Measurements from ENCODE around the gene SLC25A41.

DNA sequence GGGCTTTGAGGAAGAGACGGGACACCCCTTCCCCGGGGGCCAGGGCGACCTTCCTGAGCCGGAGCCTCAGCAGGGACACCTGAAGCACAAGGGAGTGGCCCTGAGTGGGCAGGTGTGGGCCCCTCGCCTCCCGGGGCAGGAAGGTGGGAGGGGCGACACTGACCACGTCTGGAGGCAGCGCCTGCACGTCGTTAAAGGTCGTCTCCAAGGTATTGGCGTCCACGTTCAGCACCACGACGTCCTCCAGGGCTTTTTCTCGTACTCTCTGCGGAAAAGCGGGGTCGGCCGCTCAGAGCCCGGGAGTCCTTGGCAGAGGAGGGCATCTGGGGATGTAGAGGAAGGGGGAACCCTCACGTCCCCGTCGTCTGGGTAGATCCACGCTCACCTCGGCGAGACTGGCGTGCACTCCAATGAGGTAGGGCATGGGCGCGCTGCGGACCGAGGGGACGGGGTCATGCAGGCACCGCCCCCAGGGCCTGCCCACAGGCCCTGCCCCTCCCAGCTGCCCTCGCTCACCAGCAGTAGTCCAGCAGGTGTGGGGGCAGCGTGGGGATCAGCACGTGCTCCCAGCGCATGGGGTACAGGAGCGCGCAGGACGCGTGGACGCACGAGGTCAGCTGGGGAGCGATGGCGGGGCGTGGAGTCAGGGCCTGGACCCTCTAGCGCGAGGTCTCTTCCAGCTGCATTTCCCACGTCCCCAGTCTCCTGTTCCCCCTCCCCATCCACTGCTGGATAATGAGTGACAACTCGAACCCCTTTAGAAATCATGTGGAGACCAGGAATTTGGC is 42.0 kb upstream of the SLC25A41 start:
- TF ChIP-seq, protein P1, sequence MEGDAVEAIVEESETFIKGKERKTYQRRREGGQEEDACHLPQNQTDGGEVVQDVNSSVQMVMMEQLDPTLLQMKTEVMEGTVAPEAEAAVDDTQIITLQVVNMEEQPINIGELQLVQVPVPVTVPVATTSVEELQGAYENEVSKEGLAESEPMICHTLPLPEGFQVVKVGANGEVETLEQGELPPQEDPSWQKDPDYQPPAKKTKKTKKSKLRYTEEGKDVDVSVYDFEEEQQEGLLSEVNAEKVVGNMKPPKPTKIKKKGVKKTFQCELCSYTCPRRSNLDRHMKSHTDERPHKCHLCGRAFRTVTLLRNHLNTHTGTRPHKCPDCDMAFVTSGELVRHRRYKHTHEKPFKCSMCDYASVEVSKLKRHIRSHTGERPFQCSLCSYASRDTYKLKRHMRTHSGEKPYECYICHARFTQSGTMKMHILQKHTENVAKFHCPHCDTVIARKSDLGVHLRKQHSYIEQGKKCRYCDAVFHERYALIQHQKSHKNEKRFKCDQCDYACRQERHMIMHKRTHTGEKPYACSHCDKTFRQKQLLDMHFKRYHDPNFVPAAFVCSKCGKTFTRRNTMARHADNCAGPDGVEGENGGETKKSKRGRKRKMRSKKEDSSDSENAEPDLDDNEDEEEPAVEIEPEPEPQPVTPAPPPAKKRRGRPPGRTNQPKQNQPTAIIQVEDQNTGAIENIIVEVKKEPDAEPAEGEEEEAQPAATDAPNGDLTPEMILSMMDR (IDR thresholded peaks at IDR 0.05) = no peak
- TF ChIP-seq POLR2A (IDR thresholded peaks at IDR 0.05) (no peak), POLR2AphosphoS5 (IDR thresholded peaks at IDR 0.05) (no peak)

Data from suprapubic skin (tissue), 4 donors.